ENCODE measurements around the gene SMR3A.

The SMR3A gene

DNA sequence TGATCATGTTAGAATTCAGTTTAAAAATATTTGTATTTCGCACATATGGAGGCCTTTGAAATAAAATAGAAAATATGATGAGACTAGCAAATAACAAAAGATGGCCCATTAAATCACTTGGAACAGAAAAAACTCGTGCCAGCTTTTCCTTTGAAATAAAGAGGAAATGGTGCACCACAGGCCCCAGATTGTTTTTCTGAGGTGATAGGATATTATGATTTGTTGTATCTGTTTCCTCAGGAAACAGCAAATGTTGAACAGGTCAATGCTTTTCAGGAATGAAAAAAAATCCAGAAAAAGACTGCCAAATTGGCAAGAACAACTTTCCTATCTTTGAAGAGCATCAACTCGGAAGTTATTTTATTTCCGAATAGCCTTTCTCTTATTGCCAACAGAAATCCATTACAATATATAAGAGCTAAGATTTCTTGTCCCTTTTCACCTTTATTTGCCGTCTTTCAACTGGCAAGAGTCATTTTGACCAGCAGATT lies 22.2 kb downstream of the SMR3A start, which contains the start of gene SMR3B:
TSS of gene SMR3B (plus strand) at position 441 of the 491 bp plus-strand sequence. CDS start 1,380 bp downstream, outside the sequence.
- DNase-seq (ENCODE audit: insufficient read length, low spot score) (no peak), FAIRE-seq (no peak)
- TF ChIP-seq POLR2A (IDR thresholded peaks at IDR 0.05; ENCODE audit: low read depth, low read length) = no peak

GRCh38 chr4:70392057-70392776 lies 31.7 kb downstream of the SMR3A start:
- no peak for FAIRE-seq
- no peak for TF ChIP-seq POLR2A (IDR thresholded peaks at IDR 0.05; ENCODE audit: low read depth, low read length)
- DNase-seq (ENCODE audit: insufficient read length, low spot score) = no peak

GRCh38 chr4:70397580-70397979 lies 37.0 kb downstream of the SMR3A start, which contains the start of gene OPRPN:
Gene OPRPN, plus strand, starts transcription at chr4:70397940. Its CDS starts 1,346 bp downstream, at chr4:70399286.
- TF ChIP-seq POLR2A (IDR thresholded peaks at IDR 0.05; ENCODE audit: low read depth, low read length) = no peak
- DNase-seq (ENCODE audit: insufficient read length, low spot score) (no peak), FAIRE-seq (no peak)

GRCh38 chr4:70399319-70399718 lies 38.8 kb downstream of the SMR3A start:
- no peak for DNase-seq (ENCODE audit: insufficient read length, low spot score)
- TF ChIP-seq POLR2A (IDR thresholded peaks at IDR 0.05; ENCODE audit: low read depth, low read length) = no peak
- FAIRE-seq = no peak

DNA sequence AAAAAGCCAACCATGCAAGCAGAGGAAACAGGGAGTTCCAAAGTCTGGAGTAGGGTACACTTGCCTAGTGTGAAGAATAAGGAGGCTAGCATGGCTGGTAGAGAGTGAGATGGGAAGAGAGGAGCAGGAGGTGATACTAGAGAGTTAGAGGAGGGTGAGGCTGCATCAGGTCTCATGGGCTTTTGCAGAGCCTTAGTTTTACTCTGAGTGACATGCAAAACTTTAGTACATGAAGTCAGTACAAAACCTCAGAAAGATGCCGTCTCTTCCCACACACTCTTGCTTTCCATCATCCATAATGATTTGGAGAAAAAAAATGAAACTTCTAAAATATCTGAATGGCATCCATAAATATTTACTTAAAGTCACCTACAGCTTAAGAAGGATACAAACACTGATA lies 42.2 kb downstream of the SMR3A start:
- DNase-seq (ENCODE audit: insufficient read length, low spot score) = no peak
- FAIRE-seq = no peak

DNA sequence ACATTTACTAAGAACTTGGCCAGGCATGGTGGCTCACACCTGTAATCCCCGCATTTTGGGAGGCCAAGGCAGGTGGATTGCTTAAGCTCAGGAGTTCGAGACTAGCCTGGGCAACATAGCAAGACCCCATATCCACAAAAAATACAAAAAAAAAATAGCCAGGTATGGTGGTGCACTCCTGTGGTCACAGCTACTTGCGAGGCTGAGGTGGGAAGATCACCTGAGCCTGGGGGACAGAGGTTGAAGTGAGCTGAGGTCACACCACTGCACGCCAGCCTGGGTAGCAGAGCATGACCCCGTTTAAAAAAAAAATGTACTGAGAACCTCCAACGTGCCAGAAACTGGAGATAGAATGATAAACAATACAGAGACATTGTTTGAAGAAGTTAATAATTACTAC lies 45.2 kb downstream of the SMR3A start:
- DNase-seq (ENCODE audit: insufficient read length, low spot score) = no peak
- no peak for FAIRE-seq
- no peak for TF ChIP-seq POLR2A (IDR thresholded peaks at IDR 0.05; ENCODE audit: low read depth, low read length)

More for the DNA sequence above, 42.2 kb downstream of the SMR3A start:
- TF ChIP-seq POLR2A (IDR thresholded peaks at IDR 0.05; ENCODE audit: low read depth, low read length) = no peak
